Fibroblast of the aortic adventitia (primary cell): Measurements from ENCODE around the gene CHKA. TPM values are rescaled to one million over a fixed set of nuclear protein-coding genes. Genes with fewer than 3 reads are reported as not detected.

Source experiments
- DNase-seq: peaks from one replicate; pipeline ENCODE4 v3.0.0-alpha.2; 2010; ENCODE audit warnings: low read depth
- H3K4me3 ChIP-seq: 2 replicates; pipeline ENCODE4 v1.5.1; 2011; ENCODE audit warnings: low read depth, mild to moderate bottlenecking, control low read depth, low read length, moderate library complexity
- CTCF ChIP-seq: IDR thresholded peaks from 2 replicates; pipeline ENCODE4 v1.5.1; 2011; ENCODE audit warnings: mild to moderate bottlenecking, low read length, control low read depth, inconsistent platforms; ENCODE audit not compliant: insufficient read depth
- total RNA-seq: library from RNA; depleted of rRNA; stranded (reverse); fragments of >200 nt; gene quantifications from 2 replicates; pipeline ENCODE4 v1.2.3, GENCODE V29; 2012; ENCODE audit warnings: low replicate concordance

Gene CHKA
- total RNA-seq, 1 donor = 5.2 TPM

GRCh38 chr11:68038718-68039525 lies 82.3 kb downstream of the CHKA start, which contains the start of gene TCIRG1:
TSS of gene TCIRG1 (plus strand) at chr11:68039025. CDS start at chr11:68041272, 2,247 bp downstream.
- H3K4me3 ChIP-seq = peak within 1 kb of the TSS; percentile 79
- DNase-seq = peak; percentile 77
- TF ChIP-seq CTCF = no peak

DNA sequence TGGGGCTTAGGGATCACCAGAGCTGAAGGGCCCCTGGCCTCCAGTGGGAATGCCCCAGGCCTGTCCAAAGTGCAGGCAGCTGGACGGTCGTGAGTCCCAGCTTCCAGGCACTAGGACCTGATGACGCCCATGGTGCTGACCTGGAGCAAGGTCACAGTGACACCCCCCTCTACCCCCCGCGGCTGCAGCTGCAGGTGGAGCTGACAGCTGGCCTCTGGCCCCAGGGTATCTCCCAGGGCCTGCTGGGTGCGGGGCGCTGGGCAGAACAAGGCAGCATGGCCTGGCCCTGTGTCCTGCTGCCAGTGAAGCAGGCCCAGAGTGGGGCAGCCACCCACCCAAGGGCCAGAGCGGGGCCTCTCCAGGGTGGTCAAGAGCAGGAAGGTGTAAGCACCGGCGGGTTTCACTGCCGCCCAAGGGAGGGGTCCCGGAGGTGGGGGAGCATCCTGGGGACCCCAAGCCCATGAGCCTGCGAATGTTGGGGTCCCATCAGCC lies 82.9 kb downstream of the CHKA start:
- DNase-seq = no peak
- H3K4me3 ChIP-seq = peak overlapping the region; percentile 79
- no peak for TF ChIP-seq CTCF

DNA sequence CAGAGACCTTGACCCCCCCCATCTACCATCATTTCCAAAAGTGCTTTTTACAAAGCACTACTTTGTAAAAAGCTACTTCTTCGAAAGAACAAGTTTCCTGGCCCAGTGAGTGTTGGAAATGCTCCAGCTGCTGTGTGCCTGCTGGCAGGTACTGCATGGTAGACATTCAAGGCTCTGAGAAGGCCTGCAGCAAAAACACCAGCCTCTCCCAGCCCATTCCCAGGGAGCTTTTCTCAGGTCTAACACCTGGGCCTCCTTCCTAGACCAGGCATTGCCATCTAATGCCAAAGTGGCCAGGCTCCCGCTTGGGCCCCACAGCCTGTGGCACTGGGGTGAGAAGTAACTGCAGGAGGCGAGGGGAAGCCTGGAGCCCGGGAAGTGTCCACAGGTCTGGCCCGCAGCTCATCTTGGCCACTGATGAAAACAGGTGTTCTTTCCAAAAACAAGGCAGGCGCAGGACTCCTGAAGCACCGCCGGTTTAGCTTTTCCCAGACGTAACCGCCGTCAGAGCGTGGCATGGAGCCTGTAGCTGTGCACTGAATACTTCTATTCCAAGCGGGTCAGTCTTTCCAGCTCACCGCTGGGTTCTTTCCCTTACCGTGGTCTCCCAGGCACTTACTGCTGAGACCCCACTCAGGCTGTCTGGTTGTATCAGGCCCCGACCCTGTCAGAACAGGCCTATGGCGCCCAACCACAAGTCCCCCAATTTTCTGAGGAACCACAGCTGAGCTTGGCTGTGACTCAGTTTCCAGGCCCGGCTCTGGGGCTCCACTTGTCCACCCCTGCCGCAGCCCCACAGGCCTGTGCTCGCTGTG lies 83.6 kb downstream of the CHKA start:
- TF ChIP-seq CTCF = no peak
- no peak overlapping the region for H3K4me3 ChIP-seq
- no peak for DNase-seq

DNA sequence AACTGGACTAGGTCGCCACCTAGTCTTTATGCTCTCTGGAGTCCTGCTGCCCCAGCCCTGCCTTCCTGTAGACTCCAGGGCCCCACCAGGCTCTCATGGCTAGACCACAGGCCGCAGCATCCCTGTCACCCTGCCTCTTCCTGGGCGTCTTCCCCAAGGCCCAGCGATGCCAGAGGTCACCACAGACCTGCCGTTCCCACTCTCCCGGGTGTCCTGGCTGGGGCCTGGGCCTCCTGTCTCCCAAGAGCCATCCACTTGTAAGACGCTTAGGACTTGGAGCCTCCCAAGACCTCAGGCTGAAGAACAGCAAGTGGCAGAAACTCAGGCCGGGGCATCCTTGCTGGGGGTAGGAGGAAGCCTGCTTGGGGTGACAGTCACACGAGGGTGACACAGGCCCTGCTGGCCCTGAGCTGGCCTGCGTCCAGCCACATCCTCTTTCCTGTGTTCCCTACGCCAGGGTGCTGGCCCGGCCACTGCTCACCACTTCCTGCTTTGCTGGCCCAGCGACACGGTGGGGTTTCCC lies 84.4 kb downstream of the CHKA start:
- TF ChIP-seq CTCF = no peak
- H3K4me3 ChIP-seq = no peak overlapping the region
- DNase-seq = no peak

GRCh38 chr11:68036141-68036716 lies 85.0 kb downstream of the CHKA start:
- TF ChIP-seq CTCF = no peak

GRCh38 chr11:68035266-68035876 lies 85.8 kb downstream of the CHKA start:
- no peak for DNase-seq
- no peak for TF ChIP-seq CTCF
- no peak overlapping the region for H3K4me3 ChIP-seq

More at GRCh38 chr11:68036141-68036716, 85.0 kb downstream of the CHKA start:
- no peak overlapping the region for H3K4me3 ChIP-seq
- DNase-seq = no peak
